ENCODE data around the gene DLK1.

Gene DLK1

DNA sequence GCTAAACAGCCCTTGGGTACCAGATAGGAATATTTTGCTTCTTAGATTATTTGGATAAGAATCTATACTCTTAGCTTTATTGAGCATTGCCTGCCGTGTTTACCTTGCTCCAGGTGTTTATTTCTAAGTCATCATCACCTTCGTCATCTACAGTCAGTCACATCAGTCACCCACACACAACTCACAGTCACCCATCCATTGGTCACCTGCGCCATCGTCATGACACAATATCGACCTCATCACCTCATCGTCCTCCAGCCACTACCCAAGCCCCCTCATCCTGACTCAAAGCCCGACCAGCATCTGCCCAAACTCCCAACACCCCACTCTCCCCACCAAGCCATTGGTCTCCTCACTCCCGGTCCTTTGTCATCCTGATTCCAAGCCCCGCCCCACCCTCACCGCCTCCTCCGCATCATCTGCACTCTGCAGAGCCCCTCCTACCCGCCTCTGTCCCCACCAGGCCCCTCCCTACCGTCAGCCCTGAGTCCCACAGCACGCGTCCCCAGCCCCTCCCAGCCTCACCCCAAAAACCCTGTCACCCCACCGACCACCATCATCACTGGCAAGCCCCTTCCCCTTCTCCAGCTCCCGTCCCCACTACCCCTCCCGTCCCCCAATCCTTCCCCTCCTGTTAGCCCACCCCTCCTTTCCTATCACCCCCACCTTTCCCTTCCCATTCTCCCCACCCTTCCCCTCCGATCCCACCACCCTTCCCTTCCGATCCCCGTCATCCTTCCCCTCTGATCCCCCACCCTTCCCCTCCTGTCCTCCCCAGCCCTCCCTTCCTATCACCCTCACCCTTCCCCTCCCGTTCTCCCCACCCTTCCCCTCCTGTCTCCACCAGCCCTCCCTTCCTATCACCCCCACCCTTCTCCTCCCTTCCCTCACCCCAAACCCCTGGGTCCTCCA is 9.8 kb downstream of the DLK1 start:
- no peak for DNase-seq

DNA sequence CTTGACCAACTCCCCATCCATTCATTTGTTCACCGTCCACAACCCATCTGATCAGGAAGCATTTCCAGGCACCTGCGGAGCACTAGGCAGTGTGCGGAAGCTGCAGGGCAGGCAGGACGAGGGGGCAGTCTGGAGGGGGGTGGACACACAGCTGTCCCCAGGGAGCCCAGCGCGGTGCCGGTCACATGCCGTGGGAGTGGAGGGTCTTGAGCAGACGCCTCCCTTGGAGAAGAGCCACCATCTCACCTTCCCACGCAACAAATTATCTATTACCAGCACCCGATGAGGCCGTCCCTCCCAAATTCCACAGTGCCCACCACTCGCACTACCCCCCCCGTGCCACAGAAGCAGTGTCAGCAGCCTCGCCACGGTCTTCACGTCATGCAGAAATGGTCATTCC is 10.8 kb downstream of the DLK1 start:
- no peak for DNase-seq

GRCh38 chr14:100738269-100738691 is 11.6 kb downstream of the DLK1 start:
- DNase-seq, result no peak

- DNase-seq, result no peak
Measured at GRCh38 chr14:100738704-100739131, 12.0 kb downstream of the DLK1 start.

DNA sequence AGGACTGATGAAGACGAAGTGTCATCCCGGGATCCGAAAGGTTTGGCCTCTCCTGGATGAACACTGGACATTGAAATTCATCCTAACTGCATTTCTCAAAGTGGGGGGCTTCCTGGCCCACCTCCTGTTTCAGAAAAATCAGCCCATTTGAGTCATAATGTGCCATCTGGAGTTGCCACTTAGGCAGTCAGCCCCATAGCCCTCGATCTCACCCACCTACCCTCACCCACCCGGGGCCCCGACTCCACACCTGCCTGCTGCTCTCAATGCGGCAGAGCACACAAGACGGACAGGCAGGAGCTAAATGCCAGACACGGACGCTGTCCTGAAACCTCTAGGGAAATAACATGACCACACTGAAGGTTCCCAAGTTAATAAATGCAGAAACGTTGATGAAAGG is 12.6 kb downstream of the DLK1 start:
- DNase-seq, result no peak

GRCh38 chr14:100740196-100740825 is 13.6 kb downstream of the DLK1 start:
- DNase-seq, result no peak

- DNase-seq, result no peak
Measured at GRCh38 chr14:100740929-100741328, 14.2 kb downstream of the DLK1 start.

- DNase-seq, result no peak
Measured at GRCh38 chr14:100741966-100742365, 15.3 kb downstream of the DLK1 start.

- DNase-seq, result no peak
Measured at GRCh38 chr14:100746326-100746725, 19.6 kb downstream of the DLK1 start.

DNA sequence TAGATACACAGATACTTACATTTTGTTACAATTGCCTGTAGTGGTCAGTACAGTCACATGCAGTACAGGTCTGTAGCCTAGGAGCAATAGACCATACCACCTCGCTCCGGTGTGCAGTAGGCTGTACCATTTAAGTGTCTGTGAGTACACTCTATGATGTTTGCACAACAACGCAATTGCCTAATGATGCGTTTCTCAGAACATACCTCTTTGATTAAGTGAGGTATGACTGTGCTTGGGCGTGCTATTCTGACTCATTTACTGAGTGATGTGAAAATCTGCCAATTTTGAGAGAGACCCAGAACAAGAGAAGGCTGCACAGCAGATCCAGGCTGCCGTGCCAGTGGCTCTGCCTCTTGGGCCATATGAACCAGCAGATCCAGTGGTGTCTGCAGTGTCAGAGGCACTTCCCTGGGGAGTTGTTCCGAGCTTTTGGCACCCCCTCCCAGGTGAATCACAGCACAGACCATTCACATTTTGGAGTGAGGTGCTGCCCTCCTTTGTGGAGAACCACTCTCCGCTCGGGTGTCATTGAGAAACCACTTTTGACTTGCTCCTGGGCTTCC is 20.4 kb downstream of the DLK1 start:
- DNase-seq, result no peak

GRCh38 chr14:100747736-100748135 is 21.0 kb downstream of the DLK1 start:
- no peak for DNase-seq

GRCh38 chr14:100748403-100748802 is 21.7 kb downstream of the DLK1 start:
- no peak for DNase-seq

GRCh38 chr14:100748944-100749343 is 22.3 kb downstream of the DLK1 start:
- DNase-seq, result no peak

GRCh38 chr14:100749967-100750597 is 23.4 kb downstream of the DLK1 start:
- no peak for DNase-seq

DNA sequence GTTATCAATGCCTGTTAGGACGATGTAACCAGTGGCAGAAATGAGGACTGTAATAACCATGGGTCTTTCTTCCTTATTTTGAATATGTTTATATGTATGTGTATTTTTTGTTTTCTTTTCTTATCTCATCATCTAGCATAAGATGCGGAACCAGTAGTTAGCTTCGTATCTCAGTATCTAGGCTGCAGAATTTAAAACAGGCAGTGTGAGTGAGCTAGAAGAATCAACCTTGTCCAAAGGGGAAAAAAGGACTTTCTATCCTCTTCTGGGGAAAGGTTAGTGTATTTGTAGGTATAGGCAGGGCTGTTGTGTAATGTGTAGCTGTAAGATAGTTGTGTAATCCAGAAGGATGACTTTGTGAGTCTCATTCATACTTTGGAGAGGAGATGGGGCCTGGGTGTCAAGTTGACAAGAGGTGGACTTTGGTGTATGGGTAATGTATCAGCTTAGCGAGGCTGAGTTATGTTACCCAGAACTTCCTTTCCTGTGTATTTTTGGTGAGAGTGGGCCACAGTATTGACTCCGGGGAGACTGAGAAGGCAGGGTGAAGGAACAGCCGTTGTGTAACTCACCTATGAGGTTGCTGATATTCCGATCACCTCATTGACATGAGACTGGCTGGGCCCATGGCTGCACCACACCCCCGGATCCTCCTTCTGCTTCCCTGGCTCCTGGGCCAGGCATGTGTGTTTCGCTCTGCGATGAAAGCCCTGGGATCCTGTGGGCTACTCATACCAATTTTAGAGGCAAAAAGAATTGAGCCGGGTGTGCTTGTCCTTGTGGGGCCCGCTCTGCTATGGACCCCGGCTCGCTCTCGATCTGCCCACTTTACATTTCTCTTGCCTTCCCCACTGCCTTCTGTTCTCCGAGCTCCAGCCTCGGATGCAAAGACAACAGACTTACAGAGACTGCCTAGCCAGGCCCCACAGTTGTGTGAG is 24.3 kb downstream of the DLK1 start:
- DNase-seq, result no peak

DNA sequence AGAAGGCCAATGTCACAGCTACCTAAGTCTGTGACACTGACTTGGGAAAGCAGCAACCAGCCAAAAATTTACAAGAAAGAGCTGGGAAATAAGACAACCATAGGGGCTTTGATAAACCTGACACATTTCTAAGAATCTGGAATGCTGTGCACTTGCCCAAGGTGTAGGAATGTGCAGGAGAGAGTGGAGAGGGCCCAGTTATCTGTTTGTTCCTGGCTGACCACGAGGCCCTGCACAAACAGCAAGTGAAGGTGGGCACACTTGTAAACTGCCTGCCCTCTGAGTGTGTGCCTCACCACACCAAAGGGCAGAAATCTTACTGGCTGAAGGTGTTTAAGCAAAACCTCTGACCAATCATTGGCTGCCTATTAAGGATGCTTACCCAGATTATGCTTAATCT is 27.3 kb downstream of the DLK1 start:
- no peak for DNase-seq

DNA sequence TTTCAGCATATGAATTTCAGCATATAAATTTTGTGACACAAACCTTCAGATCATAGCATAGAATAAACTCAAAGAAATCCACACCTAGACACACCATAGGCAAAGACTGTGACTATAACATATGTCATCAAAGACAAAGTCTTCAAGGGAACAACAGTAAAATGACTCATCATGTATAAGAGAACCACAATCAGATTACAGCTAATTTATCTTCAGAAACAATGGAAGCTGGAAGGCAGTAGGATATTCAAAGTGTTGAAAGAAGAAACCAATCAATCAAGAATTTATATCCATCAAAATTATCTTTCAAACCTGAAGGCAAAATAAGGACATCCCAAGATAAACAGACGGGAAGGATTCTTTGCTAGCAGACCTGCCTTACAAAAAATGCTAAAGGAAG is 29.0 kb downstream of the DLK1 start:
- DNase-seq, result no peak

DNA sequence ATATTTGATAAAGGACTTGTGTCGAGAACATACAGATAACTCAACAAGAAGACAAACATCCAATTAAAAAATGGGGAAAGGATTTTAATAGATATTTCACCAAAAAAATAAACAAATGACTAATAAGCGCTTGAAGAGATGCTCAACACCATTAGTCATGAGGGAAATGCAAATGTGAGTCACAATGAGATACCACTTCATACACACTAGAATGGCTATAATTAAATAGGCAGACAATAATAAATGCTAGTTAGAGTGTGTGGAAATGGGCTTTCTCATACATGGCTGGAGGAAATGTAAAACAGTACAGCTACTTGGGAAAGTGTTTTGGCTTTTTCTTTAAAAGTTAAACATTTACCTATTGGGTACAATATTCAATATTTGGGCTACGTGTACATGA is 34.8 kb downstream of the DLK1 start:
- DNase-seq, result no peak

DNA sequence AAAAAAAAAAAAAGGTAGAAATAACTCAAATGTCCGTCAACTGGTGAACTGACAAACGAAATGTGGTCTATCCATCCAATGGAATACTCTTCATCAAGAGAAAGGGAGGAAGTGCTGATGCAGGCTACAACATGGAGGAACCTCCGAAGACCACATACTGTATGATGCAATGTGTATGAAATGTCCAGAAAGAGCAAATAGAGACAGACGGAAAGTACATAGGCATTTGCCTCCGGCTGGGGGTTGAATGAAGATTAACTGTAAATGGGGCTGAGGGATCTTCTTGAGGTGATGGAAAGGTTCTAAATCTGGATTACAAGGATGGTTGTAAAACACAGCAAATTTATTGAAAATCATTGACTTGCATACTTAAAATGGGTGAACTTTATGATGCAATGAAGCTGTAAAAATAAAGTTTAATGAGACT is 35.4 kb downstream of the DLK1 start:
- no peak for DNase-seq

GRCh38 chr14:100762901-100763300 is 36.2 kb downstream of the DLK1 start:
- DNase-seq, result no peak

DNA sequence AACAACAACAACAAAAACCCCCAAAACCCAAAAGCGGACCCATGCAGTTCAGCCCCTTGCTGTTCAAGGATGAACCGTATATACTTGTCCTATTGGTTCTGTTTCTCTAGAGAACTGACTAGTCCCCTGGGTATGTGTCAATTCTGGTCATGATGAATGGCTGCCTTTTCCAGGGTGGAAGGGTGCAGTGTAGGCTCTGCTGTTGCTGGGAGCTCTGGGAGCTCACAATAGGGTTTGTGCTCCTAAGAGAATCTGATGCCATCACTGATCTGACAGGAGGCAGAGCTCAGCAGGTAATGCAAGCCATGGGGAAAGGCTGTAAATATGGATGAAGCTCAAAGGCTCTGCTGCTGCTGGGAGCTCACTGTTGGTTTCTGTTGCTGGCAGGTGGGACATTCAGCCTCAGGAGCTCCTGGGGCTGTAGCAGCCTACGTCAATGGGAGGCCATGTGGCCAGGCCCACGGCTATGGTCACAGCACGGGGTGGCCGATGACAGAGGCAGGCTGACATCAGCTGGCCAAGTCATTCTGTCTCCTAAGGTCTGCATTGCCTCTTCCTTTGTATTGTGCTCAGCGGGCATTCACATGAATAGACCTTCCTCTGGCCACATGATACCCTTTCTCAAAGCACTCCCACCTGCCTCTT is 37.9 kb downstream of the DLK1 start:
- DNase-seq, result no peak

- DNase-seq, result no peak
Measured at GRCh38 chr14:100765296-100765695, 38.6 kb downstream of the DLK1 start.
